Panc1 (cell line): ENCODE data around the gene MIA2. TPM values are rescaled to one million over a fixed set of nuclear protein-coding genes. Genes with fewer than 3 reads are reported as not detected.

ENCODE experiments used
- ATAC-seq: fragments of 200-7000 bp; cut with Tn5 transposase; 2 replicates; pipeline ENCODE4 v1.9.1; 2020; ENCODE audit warnings: mild to moderate bottlenecking, moderate library complexity
- BruUV-seq: library from RNA; stranded (reverse); fragments of 400-500 nt; replicated peaks from 2 replicates; lab custom pipeline; 2021; lab: Mats Ljungman, UMichigan
- CTCF ChIA-PET: fragments of 300-600 bp; sonication (Branson Sonifier 250); formaldehyde crosslinking; loops from one replicate; lab custom pipeline; 2022; ENCODE audit warnings: antibody characterized with exemption; lab: Charles Lee
- POLR2A ChIA-PET: fragments of 300-600 bp; sonication (Branson Sonifier 250); formaldehyde crosslinking; loops from one replicate; lab custom pipeline; 2022; ENCODE audit warnings: antibody characterized with exemption; lab: Charles Lee
- DNase-seq: peaks from one replicate; pipeline ENCODE4 v3.0.0-alpha.2; 2010; ENCODE audit warnings: low read depth, low spot score
- H3K27ac ChIP-seq: 2 replicates; pipeline ENCODE4 v1.5.1; 2011; ENCODE audit warnings: mild to moderate bottlenecking, low read length, inconsistent platforms
- H3K27me3 ChIP-seq: fragments of 200-500 bp; sonication (Bioruptor generic); 2 replicates; pipeline ENCODE4 v1.6.0; 2014; ENCODE audit warnings: low read length, inconsistent platforms; ENCODE audit not compliant: control insufficient read depth, insufficient read depth
- H3K36me3 ChIP-seq: fragments of 200-500 bp; sonication (Bioruptor generic); 2 replicates; pipeline ENCODE4 v1.5.1; 2014; ENCODE audit warnings: inconsistent platforms, mild to moderate bottlenecking, low read length, moderate library complexity; ENCODE audit not compliant: control insufficient read depth, insufficient read depth
- H3K4me1 ChIP-seq: 2 replicates; pipeline ENCODE4 v1.5.1; 2011; ENCODE audit warnings: inconsistent platforms, mild to moderate bottlenecking, low read length, moderate library complexity; ENCODE audit not compliant: control insufficient read depth, insufficient read depth
- H3K4me3 ChIP-seq, 2 experiments: 2 replicates each; pipeline ENCODE4 v1.5.1; 2011 to 2012; ENCODE audit warnings: low read depth in 2 of 2, low read length in 2 of 2, mild to moderate bottlenecking in 2 of 2, inconsistent platforms in 1 of 2, moderate library complexity in 1 of 2
- H3K9me3 ChIP-seq: fragments of 200-500 bp; sonication (Bioruptor generic); 2 replicates; pipeline ENCODE4 v1.5.1; 2014; ENCODE audit warnings: low read depth, mild to moderate bottlenecking, inconsistent platforms, low read length, moderate library complexity; ENCODE audit not compliant: control insufficient read depth, insufficient read depth
- CTCF ChIP-seq: fragments of 450-650 bp; IDR thresholded peaks from 2 replicates; pipeline ENCODE4 v1.5.1; 2017; ENCODE audit warnings: mild to moderate bottlenecking
- POLR2AphosphoS5 ChIP-seq: IDR thresholded peaks from 2 replicates; pipeline ENCODE4 v1.6.1; 2012; ENCODE audit warnings: mild to moderate bottlenecking, low read depth, low read length, moderate library complexity
- SIN3A ChIP-seq: IDR thresholded peaks from 2 replicates; pipeline ENCODE4 v1.6.1; 2012; ENCODE audit warnings: low read depth, mild to moderate bottlenecking, low read length, moderate library complexity, borderline replicate concordance; ENCODE audit not compliant: insufficient read depth
- TCF7L2 ChIP-seq: IDR thresholded peaks from 2 replicates; pipeline ENCODE4 v1.6.1; 2011; ENCODE audit warnings: mild to moderate bottlenecking, low read depth, low read length, inconsistent platforms
- in situ Hi-C: cut with HindIII; loops from 2 replicates; pipeline ENCODE4 v1.10.0; 2016; ENCODE audit warnings: low sequenced_read_pairs, low pct_unique_long_range_greater_than_20kb
- intact Hi-C: fragments of 100-400 bp; cut with micrococcal nuclease; formaldehyde crosslinking; loops from one replicate; pipeline ENCODE4 v1.10.0; 2022; ENCODE audit not compliant: unreplicated experiment
- total RNA-seq: library from RNA; stranded (reverse); gene quantifications from one replicate; pipeline ENCODE4 v1.2.1, GENCODE V29; 2021; ENCODE audit not compliant: unreplicated experiment
- TF ChIP-seq, protein P1 (sequence below), 2 experiments: IDR thresholded peaks; 2 replicates each; pipeline ENCODE4 v1.6.1; 2011 to 2012; ENCODE audit warnings: low read depth in 2 of 2, control low read depth in 1 of 2, low read length in 1 of 2, mild to moderate bottlenecking in 1 of 2, moderate library complexity in 1 of 2; ENCODE audit not compliant: insufficient read depth in 1 of 2

The MIA2 gene
- total RNA-seq, 1 experiment from 2014 or later: 19.2 TPM

GRCh38 chr14:39396448-39396847, 162.7 kb downstream of the MIA2 start:
- ATAC-seq: no peak
- Histone ChIP-seq H3K4me1 (no peaks in the 10 kb centered on the region), H3K27ac (no peak overlapping the region), H3K27me3 (no peaks in the 10 kb centered on the region), H3K36me3 (no peaks in the 10 kb centered on the region), H3K9me3 (no peaks in the 10 kb centered on the region), H3K4me3 (no peak overlapping the region)
- ChIA-PET POLR2A (no interaction called here), CTCF (no interaction called here)
- DNase-seq: no peak
- intact Hi-C loops: no loop called here
- BruUV-seq: no TSS peak
- in situ Hi-C loops: no loop called here
- TF ChIP-seq CTCF: no peak
- TF ChIP-seq, protein P1, sequence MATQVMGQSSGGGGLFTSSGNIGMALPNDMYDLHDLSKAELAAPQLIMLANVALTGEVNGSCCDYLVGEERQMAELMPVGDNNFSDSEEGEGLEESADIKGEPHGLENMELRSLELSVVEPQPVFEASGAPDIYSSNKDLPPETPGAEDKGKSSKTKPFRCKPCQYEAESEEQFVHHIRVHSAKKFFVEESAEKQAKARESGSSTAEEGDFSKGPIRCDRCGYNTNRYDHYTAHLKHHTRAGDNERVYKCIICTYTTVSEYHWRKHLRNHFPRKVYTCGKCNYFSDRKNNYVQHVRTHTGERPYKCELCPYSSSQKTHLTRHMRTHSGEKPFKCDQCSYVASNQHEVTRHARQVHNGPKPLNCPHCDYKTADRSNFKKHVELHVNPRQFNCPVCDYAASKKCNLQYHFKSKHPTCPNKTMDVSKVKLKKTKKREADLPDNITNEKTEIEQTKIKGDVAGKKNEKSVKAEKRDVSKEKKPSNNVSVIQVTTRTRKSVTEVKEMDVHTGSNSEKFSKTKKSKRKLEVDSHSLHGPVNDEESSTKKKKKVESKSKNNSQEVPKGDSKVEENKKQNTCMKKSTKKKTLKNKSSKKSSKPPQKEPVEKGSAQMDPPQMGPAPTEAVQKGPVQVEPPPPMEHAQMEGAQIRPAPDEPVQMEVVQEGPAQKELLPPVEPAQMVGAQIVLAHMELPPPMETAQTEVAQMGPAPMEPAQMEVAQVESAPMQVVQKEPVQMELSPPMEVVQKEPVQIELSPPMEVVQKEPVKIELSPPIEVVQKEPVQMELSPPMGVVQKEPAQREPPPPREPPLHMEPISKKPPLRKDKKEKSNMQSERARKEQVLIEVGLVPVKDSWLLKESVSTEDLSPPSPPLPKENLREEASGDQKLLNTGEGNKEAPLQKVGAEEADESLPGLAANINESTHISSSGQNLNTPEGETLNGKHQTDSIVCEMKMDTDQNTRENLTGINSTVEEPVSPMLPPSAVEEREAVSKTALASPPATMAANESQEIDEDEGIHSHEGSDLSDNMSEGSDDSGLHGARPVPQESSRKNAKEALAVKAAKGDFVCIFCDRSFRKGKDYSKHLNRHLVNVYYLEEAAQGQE (IDR thresholded peaks at IDR 0.05; ENCODE audit: insufficient read depth in 1 of 2, low read depth in 2 of 2, low read length in 1 of 2): no peak
- TF ChIP-seq TCF7L2: no peak
- no peak for TF ChIP-seq POLR2AphosphoS5
- no peak for TF ChIP-seq SIN3A

DNA sequence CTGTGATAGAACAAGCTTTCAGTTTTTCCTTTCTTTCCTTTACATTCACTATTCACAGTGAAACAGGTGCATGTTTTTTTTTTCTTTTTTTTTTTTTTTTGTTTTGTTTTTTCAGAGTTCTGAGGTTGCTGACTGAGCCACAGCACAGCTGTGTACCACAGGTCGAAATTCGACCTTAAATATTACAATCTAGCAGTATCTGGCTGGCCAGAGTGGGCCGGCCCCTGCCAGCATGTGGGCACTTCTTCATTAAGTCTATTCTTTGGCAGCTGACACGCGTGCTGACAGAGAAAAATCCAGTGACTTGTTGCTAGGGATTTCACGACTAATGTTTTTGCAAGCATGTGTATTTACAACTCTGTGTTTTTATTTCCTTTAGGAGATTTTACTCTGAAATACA, 164.7 kb downstream of the MIA2 start:
- Histone ChIP-seq H3K4me1 (no peaks in the 10 kb centered on the region), H3K27ac (no peak overlapping the region), H3K9me3 (no peaks in the 10 kb centered on the region), H3K36me3 (no peaks in the 10 kb centered on the region), H3K4me3 (no peak overlapping the region), H3K27me3 (no peaks in the 10 kb centered on the region)
- ChIA-PET POLR2A (interaction anchor here (0.9 kb wide), 1 partner anchor 28 kb away, joined by 3 read pairs; no protein-coding TSS in a partner anchor), CTCF (no interaction called here)
- BruUV-seq: no TSS peak
- in situ Hi-C loops: no loop called here
- DNase-seq (no peak), ATAC-seq (no peak)
- intact Hi-C loops: no loop called here
- no peak for TF ChIP-seq CTCF
- TF ChIP-seq, protein P1 (IDR thresholded peaks at IDR 0.05; ENCODE audit: insufficient read depth in 1 of 2, low read depth in 2 of 2, low read length in 1 of 2): no peak
- no peak for TF ChIP-seq SIN3A
- no peak for TF ChIP-seq POLR2AphosphoS5
